IMR-90 (cell line): ENCODE data around the gene IL1RAP. TPM values are rescaled to one million over a fixed set of nuclear protein-coding genes. Genes with fewer than 3 reads are reported as not detected.

Experiments used
- ATAC-seq: fragments of 200-7000 bp; cut with Tn5 transposase; 2 replicates; pipeline ENCODE4 v1.9.1; 2020; ENCODE audit warnings: low read depth, mild to moderate bottlenecking, moderate library complexity
- BruUV-seq: library from RNA; stranded (reverse); fragments of 400-500 nt; replicated peaks from 2 replicates; lab custom pipeline; 2021; lab: Mats Ljungman, UMichigan
- CTCF ChIA-PET: fragments of 300-600 bp; formaldehyde crosslinking; extraction: SDS; loops from one replicate; lab custom pipeline; 2021; ENCODE audit warnings: antibody characterized with exemption; lab: Yijun Ruan, JAX
- POLR2A ChIA-PET: fragments of 300-600 bp; sonication (Branson Sonifier 250); formaldehyde crosslinking; loops from one replicate; lab custom pipeline; 2022; ENCODE audit warnings: antibody characterized with exemption; ENCODE audit not compliant: unreplicated experiment; lab: Charles Lee
- DNase-seq: peaks from one replicate; pipeline ENCODE4 v3.0.0; 2013
- H2AFZ ChIP-seq: replicated peaks from 2 replicates; pipeline ENCODE3; 2013; ENCODE audit warnings: low read length, mild to moderate bottlenecking; ENCODE audit not compliant: poor library complexity
- H2AK5ac ChIP-seq: 2 replicates; pipeline ENCODE4 v1.6.1; 2013; ENCODE audit warnings: low read depth, low read length, inconsistent platforms
- H2AK9ac ChIP-seq: replicated peaks from 2 replicates; pipeline ENCODE3; 2013; ENCODE audit warnings: mild to moderate bottlenecking, low read depth, low read length, moderate library complexity; ENCODE audit not compliant: poor library complexity
- H2BK120ac ChIP-seq: 2 replicates; pipeline ENCODE4 v1.6.1; 2013; ENCODE audit warnings: low read depth, low read length, inconsistent platforms
- H2BK15ac ChIP-seq: 3 replicates; pipeline ENCODE4 v1.6.1; 2013; ENCODE audit warnings: low read depth, low read length, inconsistent platforms
- H2BK20ac ChIP-seq: 2 replicates; pipeline ENCODE4 v1.6.1; 2013; ENCODE audit warnings: low read depth, mild to moderate bottlenecking, inconsistent platforms, low read length, moderate library complexity
- H2BK5ac ChIP-seq: 2 replicates; pipeline ENCODE4 v1.6.1; 2013; ENCODE audit warnings: mild to moderate bottlenecking, low read depth, low read length, inconsistent platforms; ENCODE audit not compliant: poor library complexity, severe bottlenecking
- H3K14ac ChIP-seq: replicated peaks from 2 replicates; pipeline ENCODE4 v1.6.1; 2013; ENCODE audit warnings: low read depth, low read length, inconsistent platforms
- H3K18ac ChIP-seq: 2 replicates; pipeline ENCODE4 v1.6.1; 2013; ENCODE audit warnings: low read depth, low read length, control low read depth
- H3K23ac ChIP-seq: 2 replicates; pipeline ENCODE4 v1.6.1; 2013; ENCODE audit warnings: low read depth, low read length, inconsistent platforms
- H3K27ac ChIP-seq: 2 replicates; pipeline ENCODE4 v1.5.1; 2013; ENCODE audit warnings: mild to moderate bottlenecking, control low read depth, low read length; ENCODE audit not compliant: insufficient read depth
- H3K27me3 ChIP-seq: 2 replicates; pipeline ENCODE4 v1.6.1; 2013; ENCODE audit warnings: low read length; ENCODE audit not compliant: control insufficient read depth, insufficient read depth
- H3K36me3 ChIP-seq: 2 replicates; pipeline ENCODE4 v1.6.1; 2013; ENCODE audit warnings: low read length, mixed read lengths; ENCODE audit not compliant: control insufficient read depth, insufficient read depth
- H3K4ac ChIP-seq: 2 replicates; pipeline ENCODE4 v1.6.1; 2013; ENCODE audit warnings: low read depth, low read length, inconsistent platforms
- H3K4me1 ChIP-seq: 2 replicates; pipeline ENCODE4 v1.6.1; 2013; ENCODE audit warnings: low read length, mixed read lengths; ENCODE audit not compliant: control insufficient read depth, insufficient read depth
- H3K4me2 ChIP-seq: 2 replicates; pipeline ENCODE4 v1.6.1; 2013; ENCODE audit warnings: low read depth, mild to moderate bottlenecking, control low read depth, low read length, moderate library complexity
- H3K4me3 ChIP-seq: 2 replicates; pipeline ENCODE4 v1.5.1; 2013; ENCODE audit warnings: low read depth, mild to moderate bottlenecking, control low read depth, low read length, moderate library complexity; ENCODE audit not compliant: insufficient read depth
- H3K56ac ChIP-seq: 2 replicates; pipeline ENCODE4 v1.6.1; 2013; ENCODE audit warnings: low read length, inconsistent platforms; ENCODE audit not compliant: insufficient read depth; ENCODE audit errors: extremely low read depth
- H3K79me1 ChIP-seq, 2 experiments: 2 replicates each; pipeline ENCODE4 v1.6.1; 2013; ENCODE audit warnings: low read length in 2 of 2, inconsistent platforms in 1 of 2, low read depth in 1 of 2
- H3K9ac ChIP-seq: 2 replicates; pipeline ENCODE4 v1.6.1; 2013; ENCODE audit warnings: low read depth, low read length, control low read depth
- H3K9me1 ChIP-seq: 2 replicates; pipeline ENCODE4 v1.6.1; 2013; ENCODE audit warnings: low read length, inconsistent platforms; ENCODE audit not compliant: insufficient read depth
- H3K9me3 ChIP-seq: 2 replicates; pipeline ENCODE4 v1.6.1; 2013; ENCODE audit warnings: low read length; ENCODE audit not compliant: control insufficient read depth, insufficient read depth
- H4K20me1 ChIP-seq: 2 replicates; pipeline ENCODE4 v1.6.1; 2013; ENCODE audit warnings: low read length, inconsistent platforms; ENCODE audit not compliant: insufficient read depth
- H4K5ac ChIP-seq: 2 replicates; pipeline ENCODE4 v1.6.1; 2013; ENCODE audit warnings: mild to moderate bottlenecking, low read depth, low read length, control low read depth
- H4K8ac ChIP-seq, 2 experiments: 2 replicates each; pipeline ENCODE4 v1.6.1; 2013; ENCODE audit warnings: low read depth in 2 of 2, low read length in 2 of 2, control low read depth in 1 of 2, inconsistent platforms in 1 of 2
- H4K91ac ChIP-seq: 2 replicates; pipeline ENCODE4 v1.6.1; 2013; ENCODE audit warnings: low read depth, low read length, inconsistent platforms; ENCODE audit not compliant: insufficient read depth
- CEBPB ChIP-seq: IDR thresholded peaks from 2 replicates; pipeline ENCODE4 v1.6.1; 2012; ENCODE audit warnings: low read depth, low read length, improper control_type of control experiment
- POLR2A ChIP-seq: IDR thresholded peaks from 2 replicates; pipeline ENCODE4 v1.6.1; 2012; ENCODE audit warnings: mild to moderate bottlenecking, low read depth, low read length
- RFX5 ChIP-seq: IDR thresholded peaks from 2 replicates; pipeline ENCODE4 v1.8.0; 2012; ENCODE audit warnings: low read depth, mild to moderate bottlenecking, low read length, moderate library complexity
- WGBS, 2 experiments: methylation state at CpG; one replicate each; pipeline versions ENCODE4 v1.1.5 to v1.1.7; 2013; ENCODE audit warnings: missing lambda C conversion rate in 2 of 2; ENCODE audit not compliant: insufficient read length in 1 of 2; ENCODE audit errors: extremely low coverage in 2 of 2; 5-methylcytosine and 5-hydroxymethylcytosine counted together
- dilution Hi-C: fragments of 300-500 bp; cut with HindIII; formaldehyde crosslinking; loops from one replicate; pipeline ENCODE4 v1.14.3; 2018; ENCODE audit warnings: low sequenced_read_pairs; ENCODE audit not compliant: unreplicated experiment
- in situ Hi-C: fragments of 300-500 bp; cut with MboI; formaldehyde crosslinking; loops from 3 replicates; pipeline ENCODE4 v1.14.3; 2019; ENCODE audit warnings: low sequenced_read_pairs, inconsistent platforms, mixed read lengths
- intact Hi-C: fragments of 100-400 bp; cut with micrococcal nuclease; formaldehyde crosslinking; loops from 2 replicates; pipeline ENCODE4 v1.10.0; 2022
- polyA plus RNA-seq, 3 experiments: library from polyadenylated mRNA; depleted of rRNA; stranded (reverse); fragments of >200 nt; gene quantifications; 2 replicates each; pipeline ENCODE4 v1.2.3, GENCODE V29; 2012; ENCODE audit warnings: low replicate concordance in 1 of 3
- total RNA-seq: library from RNA; depleted of rRNA; stranded (reverse); fragments of >200 nt; gene quantifications from 2 replicates; pipeline ENCODE4 v1.2.3, GENCODE V29; 2012

The IL1RAP gene
- total and polyA plus RNA-seq, 2 of the 4 experiments (the other 2 are of a cell fraction) = 8.3 to 11.3 TPM

- Histone ChIP-seq H3K18ac (no peak overlapping the region), H3K56ac (no peak overlapping the region), H3K4me3 (no peak overlapping the region), H2BK20ac (no peak overlapping the region), H2BK5ac (no peak overlapping the region), H3K23ac (no peak overlapping the region), H3K9ac (no peak overlapping the region), H2BK15ac (no peak overlapping the region), H4K5ac (no peak overlapping the region), H3K4me1 (no peaks in the 10 kb centered on the region), H3K4me2 (no peak overlapping the region), H3K79me1 (no peaks in the 10 kb centered on the region), H2BK120ac (no peak overlapping the region), H4K91ac (no peak overlapping the region), H3K27me3 (peaks cover 2% of the 10 kb centered on the region; the same call in 1 of the 2 replicates), H2AK9ac (no peak overlapping the region), H2AFZ (no peak overlapping the region), H4K8ac (no peak overlapping the region), H4K20me1 (no peaks in the 10 kb centered on the region), H2AK5ac (no peak overlapping the region), H3K14ac (no peak overlapping the region), H3K9me1 (no peaks in the 10 kb centered on the region), H3K27ac (no peak overlapping the region), H3K4ac (no peak overlapping the region), H3K36me3 (no peaks in the 10 kb centered on the region), H3K9me3 (no peaks in the 10 kb centered on the region)
- no peak for DNase-seq
- TF ChIP-seq RFX5 = no peak
- no peak for TF ChIP-seq POLR2A
- peak; percentile 54; the same call in 1 of the 2 replicates for TF ChIP-seq CEBPB
- ChIA-PET POLR2A (no interaction called here), CTCF (interaction anchor here (1.3 kb wide), 1 partner anchor 27 kb away, joined by 3 read pairs; the partner anchor contains the start of gene IL1RAP)
- dilution Hi-C loops = no loop called here
- intact Hi-C loops = no loop called here
- BruUV-seq = no TSS peak
- no peak for ATAC-seq
- in situ Hi-C loops = no loop called here
- no CpG with 5 or more reads among the region's 4 CpGs for WGBS, 2 experiments
These were observed 26.8 kb upstream of the IL1RAP start for GRCh38 chr3:190486908-190487607.
